ENCODE results near the gene TBX10.

DNA sequence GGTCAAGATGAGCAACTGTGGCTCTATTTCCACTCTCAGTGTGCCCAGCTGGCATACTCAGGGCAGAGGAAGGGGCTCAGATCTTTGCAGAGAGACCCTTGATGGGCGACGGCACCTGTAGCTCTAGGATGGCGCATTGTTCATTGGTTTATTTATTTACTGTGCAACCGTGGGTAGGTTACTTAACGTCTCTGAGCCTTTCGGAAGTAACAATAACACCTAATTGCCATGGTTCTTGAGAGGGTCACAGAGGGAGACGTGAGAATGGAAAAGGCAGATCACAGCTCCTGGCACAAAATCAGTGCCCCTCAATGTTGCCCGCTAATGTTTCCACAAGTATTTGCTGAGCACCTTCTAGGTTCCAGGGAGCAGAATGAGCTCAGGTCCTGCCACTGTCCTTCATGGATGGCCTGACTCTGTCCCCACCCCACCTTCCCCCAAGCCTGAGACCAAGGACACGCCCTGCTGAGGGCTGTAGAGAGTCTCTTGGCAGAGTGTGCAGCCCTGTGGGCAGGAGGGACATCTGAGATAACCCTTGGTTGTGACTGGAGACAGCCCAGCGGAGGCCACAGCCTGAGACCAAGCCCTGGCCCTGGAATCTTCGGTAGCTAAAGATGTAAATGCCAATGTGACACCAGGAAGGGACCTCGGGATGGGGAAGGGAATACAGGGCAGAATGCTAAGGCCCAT, 35.6 kb upstream of the TBX10 start:
- TF ChIP-seq, protein P1, sequence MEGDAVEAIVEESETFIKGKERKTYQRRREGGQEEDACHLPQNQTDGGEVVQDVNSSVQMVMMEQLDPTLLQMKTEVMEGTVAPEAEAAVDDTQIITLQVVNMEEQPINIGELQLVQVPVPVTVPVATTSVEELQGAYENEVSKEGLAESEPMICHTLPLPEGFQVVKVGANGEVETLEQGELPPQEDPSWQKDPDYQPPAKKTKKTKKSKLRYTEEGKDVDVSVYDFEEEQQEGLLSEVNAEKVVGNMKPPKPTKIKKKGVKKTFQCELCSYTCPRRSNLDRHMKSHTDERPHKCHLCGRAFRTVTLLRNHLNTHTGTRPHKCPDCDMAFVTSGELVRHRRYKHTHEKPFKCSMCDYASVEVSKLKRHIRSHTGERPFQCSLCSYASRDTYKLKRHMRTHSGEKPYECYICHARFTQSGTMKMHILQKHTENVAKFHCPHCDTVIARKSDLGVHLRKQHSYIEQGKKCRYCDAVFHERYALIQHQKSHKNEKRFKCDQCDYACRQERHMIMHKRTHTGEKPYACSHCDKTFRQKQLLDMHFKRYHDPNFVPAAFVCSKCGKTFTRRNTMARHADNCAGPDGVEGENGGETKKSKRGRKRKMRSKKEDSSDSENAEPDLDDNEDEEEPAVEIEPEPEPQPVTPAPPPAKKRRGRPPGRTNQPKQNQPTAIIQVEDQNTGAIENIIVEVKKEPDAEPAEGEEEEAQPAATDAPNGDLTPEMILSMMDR (IDR thresholded peaks at IDR 0.05; ENCODE audit: insufficient read depth, low read length, poor library complexity, severe bottlenecking) = no peak
- TF ChIP-seq EZH2phosphoT487 (conservative IDR thresholded peaks at IDR 0.05; ENCODE audit: low read length) = no peak
